Kidney tubule cell (primary cell): ENCODE data around the gene SH3D19.

Experiments
- DNase-seq: peaks from one replicate; pipeline ENCODE4 v3.0.0-alpha.2; 2018; ENCODE audit warnings: low spot score

The SH3D19 gene, protein sequence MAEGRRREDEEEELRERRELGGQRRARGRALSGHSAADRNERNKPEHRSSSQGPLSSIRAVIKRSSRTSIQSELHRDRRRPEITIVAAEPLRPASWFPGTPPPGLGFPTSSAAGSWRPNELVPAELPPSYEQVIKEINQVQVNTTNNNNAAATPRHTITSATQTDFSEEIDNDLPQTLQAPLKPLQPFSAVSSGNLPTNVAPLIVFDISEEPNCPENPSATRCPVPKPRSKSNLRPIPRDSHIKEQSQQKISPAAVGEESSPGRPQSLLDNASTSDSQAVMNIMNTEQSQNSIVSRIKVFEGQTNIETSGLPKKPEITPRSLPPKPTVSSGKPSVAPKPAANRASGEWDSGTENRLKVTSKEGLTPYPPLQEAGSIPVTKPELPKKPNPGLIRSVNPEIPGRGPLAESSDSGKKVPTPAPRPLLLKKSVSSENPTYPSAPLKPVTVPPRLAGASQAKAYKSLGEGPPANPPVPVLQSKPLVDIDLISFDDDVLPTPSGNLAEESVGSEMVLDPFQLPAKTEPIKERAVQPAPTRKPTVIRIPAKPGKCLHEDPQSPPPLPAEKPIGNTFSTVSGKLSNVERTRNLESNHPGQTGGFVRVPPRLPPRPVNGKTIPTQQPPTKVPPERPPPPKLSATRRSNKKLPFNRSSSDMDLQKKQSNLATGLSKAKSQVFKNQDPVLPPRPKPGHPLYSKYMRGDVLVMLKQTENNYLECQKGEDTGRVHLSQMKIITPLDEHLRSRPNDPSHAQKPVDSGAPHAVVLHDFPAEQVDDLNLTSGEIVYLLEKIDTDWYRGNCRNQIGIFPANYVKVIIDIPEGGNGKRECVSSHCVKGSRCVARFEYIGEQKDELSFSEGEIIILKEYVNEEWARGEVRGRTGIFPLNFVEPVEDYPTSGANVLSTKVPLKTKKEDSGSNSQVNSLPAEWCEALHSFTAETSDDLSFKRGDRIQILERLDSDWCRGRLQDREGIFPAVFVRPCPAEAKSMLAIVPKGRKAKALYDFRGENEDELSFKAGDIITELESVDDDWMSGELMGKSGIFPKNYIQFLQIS

GRCh38 chr4:151325111-151325948 lies at the start of gene SH3D19:
SH3D19 (minus strand) TSS chr4:151325605; CDS start chr4:151325352, 253 bp downstream.
- peak; percentile 87 for DNase-seq

GRCh38 chr4:151362404-151363164 lies 37.2 kb upstream of the SH3D19 start:
- DNase-seq = peak; percentile 86

DNA sequence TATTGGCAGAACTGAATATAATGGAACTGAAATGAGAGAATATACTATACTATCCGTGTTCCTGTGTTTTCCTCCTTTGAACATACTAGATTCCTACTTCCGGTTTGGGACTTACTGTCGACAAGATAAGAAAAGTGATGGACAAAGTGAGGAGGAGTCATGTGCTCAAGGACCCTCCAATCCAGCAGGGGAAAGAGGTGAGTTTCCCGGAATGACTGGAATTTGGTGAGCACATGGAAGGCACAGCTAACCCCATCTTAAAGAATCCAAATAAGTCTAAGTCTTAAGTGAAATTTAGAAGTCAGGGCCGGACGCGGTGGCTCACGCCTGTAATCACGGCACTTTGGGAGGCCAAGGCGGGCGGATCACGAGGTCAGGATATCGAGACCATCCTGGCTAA lies 36.6 kb upstream of the SH3D19 start:
- no peak for DNase-seq

GRCh38 chr4:151361126-151361525 lies 35.7 kb upstream of the SH3D19 start:
- no peak for DNase-seq

GRCh38 chr4:151359576-151359975 lies 34.2 kb upstream of the SH3D19 start:
- DNase-seq = peak; percentile 16

- no peak for DNase-seq
These were observed 32.9 kb upstream of the SH3D19 start for GRCh38 chr4:151358266-151358665.

DNA sequence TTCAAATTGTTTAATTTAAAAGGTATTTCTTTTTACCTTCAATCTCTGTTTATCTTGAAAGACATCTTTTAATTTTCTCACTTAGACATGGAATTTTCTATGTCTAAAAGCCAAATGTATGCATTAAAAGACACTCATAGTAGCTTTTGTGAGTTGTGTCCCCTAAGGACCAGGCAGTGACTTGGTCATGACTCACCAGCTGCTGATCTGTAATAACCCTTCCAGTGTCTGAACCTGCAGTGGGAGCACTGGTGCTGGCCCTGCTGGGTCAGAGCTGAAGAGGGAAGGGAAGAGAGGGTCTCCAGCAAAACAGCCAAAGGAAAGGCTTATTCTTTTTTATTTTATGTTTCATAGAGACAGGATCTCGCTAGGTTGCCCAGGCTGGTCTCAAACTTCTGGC lies 31.1 kb upstream of the SH3D19 start:
- DNase-seq = peak; percentile 62

DNA sequence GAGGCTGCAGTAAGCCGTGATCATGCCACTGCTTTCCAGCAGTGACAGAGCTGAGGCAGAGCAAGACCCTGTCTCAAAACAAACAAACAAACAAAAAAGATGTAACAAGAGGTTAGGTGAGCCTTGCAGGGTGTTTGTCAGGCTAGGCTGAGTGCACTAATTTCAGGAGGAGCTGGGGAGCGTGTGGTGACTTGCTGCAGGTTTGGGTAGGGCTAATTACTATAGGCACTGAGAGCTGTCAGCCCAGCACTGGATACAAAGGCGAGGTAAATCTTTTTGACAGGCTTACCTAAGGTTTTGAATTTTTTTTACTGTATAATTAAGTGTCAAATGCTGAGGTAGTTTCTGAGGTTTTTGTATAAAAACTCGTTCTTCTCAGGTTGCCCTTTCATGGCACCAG lies 29.8 kb upstream of the SH3D19 start:
- DNase-seq = no peak

- no peak for DNase-seq
These were observed 22.3 kb upstream of the SH3D19 start for GRCh38 chr4:151347490-151348235.

DNA sequence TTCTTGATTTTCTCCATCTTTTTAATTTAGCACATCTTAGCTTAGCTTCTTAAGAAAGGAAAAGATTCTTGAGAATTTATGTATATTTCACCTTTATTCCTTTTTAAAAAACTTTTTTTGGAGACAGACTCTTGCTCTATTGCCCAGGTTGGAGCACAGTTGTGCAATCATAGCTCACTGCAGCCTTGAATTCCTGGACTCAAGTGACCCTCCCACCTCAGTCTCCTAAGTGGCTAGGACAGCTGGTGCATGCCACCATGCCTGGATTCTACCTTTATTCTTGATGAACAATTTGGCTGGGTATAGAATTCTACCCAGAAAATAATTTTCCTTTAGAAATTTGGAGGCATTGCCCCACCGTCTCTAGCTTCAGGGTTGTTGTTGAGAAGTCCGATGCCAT lies 19.5 kb upstream of the SH3D19 start:
- no peak for DNase-seq

GRCh38 chr4:151340751-151341385 lies 15.5 kb upstream of the SH3D19 start:
- peak; percentile 26 for DNase-seq

- DNase-seq = no peak
These were observed 14.1 kb upstream of the SH3D19 start for GRCh38 chr4:151339467-151339866.

DNA sequence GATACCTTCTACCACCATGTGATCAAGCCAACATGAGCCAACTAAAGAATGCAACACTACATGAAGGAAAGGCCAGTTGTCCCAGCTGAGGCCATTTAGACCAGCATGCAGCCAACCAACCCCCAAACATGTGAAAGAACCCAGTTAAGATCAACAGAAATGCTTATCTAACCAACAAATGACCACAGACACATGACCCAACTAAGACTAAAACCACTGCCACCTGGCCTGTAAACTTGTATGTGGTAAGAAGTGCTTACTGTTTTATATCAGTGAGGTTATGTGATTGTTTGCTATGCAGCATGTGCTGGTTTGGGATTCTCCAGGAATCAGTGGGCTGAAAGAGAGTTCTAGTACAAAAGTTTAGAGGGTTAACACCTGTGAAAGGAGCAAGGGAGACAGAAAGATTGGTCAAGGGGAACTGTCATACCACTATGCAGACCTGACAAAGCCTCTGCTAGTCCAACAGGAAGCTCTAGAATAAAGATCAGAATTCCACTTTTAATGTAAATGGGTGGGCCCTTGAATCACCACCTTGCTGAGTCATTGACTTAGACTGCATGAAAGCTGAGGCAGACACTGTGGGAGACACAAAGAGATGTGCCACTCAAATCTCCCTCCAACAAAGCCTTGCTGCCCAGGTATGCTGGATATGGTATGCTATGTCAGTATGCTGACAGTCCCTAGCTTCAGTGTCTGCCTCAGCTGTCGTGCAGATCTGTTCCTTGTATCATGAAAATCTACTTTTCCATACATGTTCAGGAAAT lies 6.1 kb upstream of the SH3D19 start:
- peak; percentile 92 for DNase-seq

DNA sequence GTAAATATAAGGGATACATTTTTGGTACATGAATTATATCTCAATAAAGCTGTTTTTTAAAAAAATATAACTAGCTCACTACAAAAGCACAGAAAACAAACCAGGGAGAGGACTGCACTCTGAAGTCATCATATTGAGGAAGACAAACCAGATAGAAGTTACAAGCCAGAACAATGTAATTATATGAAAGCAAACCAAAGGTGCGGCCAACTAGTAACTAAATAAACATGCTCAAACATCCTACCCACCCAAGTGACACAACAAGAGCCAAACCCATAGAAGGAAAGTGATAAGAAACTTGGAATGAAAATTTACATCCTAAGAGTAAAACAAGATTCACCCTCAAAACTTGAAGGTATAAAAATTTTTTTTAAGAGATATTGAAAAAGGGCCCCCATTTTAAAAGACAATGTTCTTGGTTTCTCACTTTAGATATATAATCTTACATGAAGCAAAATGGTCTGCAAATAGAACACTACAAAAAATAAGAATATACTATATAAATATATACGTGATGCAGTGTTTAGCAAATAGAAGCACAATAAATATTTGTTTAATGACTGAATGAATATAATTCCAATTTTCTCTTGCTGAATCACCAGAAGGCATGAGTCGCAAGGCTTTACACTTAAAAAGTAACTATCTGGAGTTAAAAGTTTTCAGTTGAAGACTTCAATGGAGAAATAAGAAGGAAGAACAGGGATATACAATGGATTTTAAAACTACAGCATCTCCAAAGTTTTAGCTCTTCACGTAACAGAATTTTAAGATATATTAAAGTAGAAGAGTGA lies 4.0 kb upstream of the SH3D19 start:
- DNase-seq = peak; percentile 48

DNA sequence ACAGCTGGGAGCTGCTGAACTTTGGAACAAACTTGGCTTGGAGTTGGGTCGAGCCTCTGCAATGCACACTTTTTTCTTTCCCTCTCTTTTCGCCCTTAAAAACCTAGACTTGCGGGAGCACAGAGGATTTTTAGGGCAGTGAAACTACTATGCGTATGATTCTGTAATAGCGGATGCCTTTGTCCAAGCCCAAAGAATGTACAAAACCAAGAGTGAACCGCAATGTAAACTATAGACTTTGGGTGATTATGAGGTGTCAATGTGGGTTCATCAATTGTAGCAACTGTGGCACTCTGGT lies 493 bp upstream of the SH3D19 start:
- DNase-seq = no peak

DNA sequence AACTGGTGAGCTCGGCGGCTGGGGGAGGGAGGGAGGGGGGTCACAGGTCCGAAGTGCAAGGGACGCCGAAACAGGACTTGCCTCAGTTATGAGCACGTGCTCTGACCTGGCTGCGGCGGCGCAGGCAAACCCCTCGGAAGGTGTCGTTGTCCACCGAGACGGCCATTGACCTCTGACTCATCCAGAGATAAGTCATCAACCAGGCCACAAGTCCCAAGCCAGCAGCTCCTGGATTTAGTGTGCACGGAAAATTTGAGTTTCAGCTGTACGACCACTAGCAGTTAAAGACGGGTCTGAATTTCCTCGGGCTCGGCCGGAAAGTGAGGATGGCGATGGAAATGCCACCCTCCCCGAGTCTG lies 674 bp downstream of the SH3D19 start:
- DNase-seq = peak; percentile 93

GRCh38 chr4:151324124-151324751 lies 1.2 kb downstream of the SH3D19 start:
- DNase-seq = peak; percentile 35

- no peak for DNase-seq
These were observed 1.7 kb downstream of the SH3D19 start for GRCh38 chr4:151323667-151324066.
